B cell (primary cell): Measurements from ENCODE around the gene CDYL. TPM values are rescaled to one million over a fixed set of nuclear protein-coding genes. Genes with fewer than 3 reads are reported as not detected.

ENCODE experiments used
- ATAC-seq: fragments of 200-7000 bp; cut with Tn5 transposase; one replicate; pipeline ENCODE4 v1.10.0; 2021; ENCODE audit warnings: low read depth, mild to moderate bottlenecking, moderate number of reproducible peaks, moderate library complexity
- CTCF ChIA-PET: fragments of 350-600 bp; sonication (Branson Sonifier 250); formaldehyde crosslinking; loops from one replicate; lab custom pipeline; 2021; ENCODE audit warnings: antibody characterized with exemption, inconsistent platforms; lab: Charles Lee
- POLR2A ChIA-PET: fragments of 350-600 bp; sonication (Branson Sonifier 250); formaldehyde crosslinking; loops from one replicate; lab custom pipeline; 2021; ENCODE audit warnings: antibody characterized with exemption; lab: Charles Lee
- DNase-seq: peaks from one replicate; pipeline ENCODE4 v3.0.0; 2013
- H2AFZ ChIP-seq: 2 replicates; pipeline ENCODE4 v1.6.1; 2012; ENCODE audit warnings: mild to moderate bottlenecking, low read depth, low read length; ENCODE audit not compliant: insufficient read depth, poor library complexity, severe bottlenecking
- H3K27ac ChIP-seq, 2 donors: 1 replicate in 1 of 2; 2 replicates in 1 of 2; pipeline ENCODE4 v1.5.1; 2012 to 2013; ENCODE audit warnings: low read length in 2 of 2, mild to moderate bottlenecking in 2 of 2, moderate library complexity in 1 of 2
- H3K27me3 ChIP-seq, 4 experiments: fragments of 200-600 bp in 1 of 4; sonication (generic) in 1 of 4; replicated peaks in 1 of 4; 1 replicate in 2 of 4; 2 replicates in 2 of 4; pipeline versions ENCODE4 v1.6.1 to v1.7.0; 2013 to 2016; ENCODE audit warnings: low read length in 3 of 4, mild to moderate bottlenecking in 2 of 4, mixed read lengths in 1 of 4, moderate library complexity in 1 of 4; ENCODE audit not compliant: insufficient read depth in 4 of 4, control insufficient read depth in 3 of 4; ENCODE audit errors: control extremely low read depth in 1 of 4
- H3K36me3 ChIP-seq, 2 experiments: replicated peaks in 1 of 2; 1 replicate in 1 of 2; 2 replicates in 1 of 2; pipeline versions ENCODE4 v1.6.1 to v1.7.1; 2013; ENCODE audit warnings: low read length in 1 of 2; ENCODE audit not compliant: insufficient read depth in 2 of 2, control insufficient read depth in 1 of 2; ENCODE audit errors: control extremely low read depth in 1 of 2, extremely low read depth in 1 of 2
- H3K4me1 ChIP-seq, 2 donors: fragments of 200-600 bp in 1 of 2; sonication (generic) in 1 of 2; 1 replicate in 1 of 2; 2 replicates in 1 of 2; pipeline versions ENCODE4 v1.5.1 to v1.6.1; 2013 to 2017; ENCODE audit warnings: low read length in 2 of 2; ENCODE audit not compliant: control insufficient read depth in 2 of 2, insufficient read depth in 2 of 2
- H3K4me2 ChIP-seq: replicated peaks from 2 replicates; pipeline ENCODE3; 2012; ENCODE audit warnings: mild to moderate bottlenecking, low read depth, low read length; ENCODE audit not compliant: poor library complexity, severe bottlenecking
- H3K4me3 ChIP-seq, 5 experiments: fragments of 200-600 bp in 1 of 5; sonication (generic) in 1 of 5; 1 replicate in 3 of 5; 2 replicates in 2 of 5; pipeline versions ENCODE4 v1.5.1 to v1.7.0; 2011 to 2016; ENCODE audit warnings: low read length in 4 of 5, mild to moderate bottlenecking in 4 of 5, low read depth in 2 of 5, control low read depth in 1 of 5, moderate library complexity in 1 of 5; ENCODE audit not compliant: insufficient read depth in 1 of 5; ENCODE audit errors: control extremely low read depth in 1 of 5, extremely low read depth in 1 of 5
- H3K79me2 ChIP-seq: fragments of 200-600 bp; sonication (generic); one replicate; pipeline ENCODE4 v1.6.0; 2016; ENCODE audit warnings: low read length; ENCODE audit not compliant: control insufficient read depth, insufficient read depth
- H3K9ac ChIP-seq: fragments of 200-600 bp; sonication (generic); 2 replicates; pipeline ENCODE4 v1.6.1; 2017; ENCODE audit warnings: mild to moderate bottlenecking, low read length, moderate library complexity
- H3K9me3 ChIP-seq, 3 donors: one replicate each; pipeline versions ENCODE4 v1.6.1 to v1.7.1; 2013; ENCODE audit warnings: low read length in 2 of 3; ENCODE audit not compliant: control insufficient read depth in 2 of 3, insufficient read depth in 1 of 3; ENCODE audit errors: control extremely low read depth in 1 of 3
- H4K20me1 ChIP-seq: 2 replicates; pipeline ENCODE4 v1.6.0; 2012; ENCODE audit warnings: mild to moderate bottlenecking, low read length; ENCODE audit not compliant: insufficient read depth, control insufficient read depth, poor library complexity, severe bottlenecking
- H3K27ac Mint-ChIP-seq: one replicate; pipeline ENCODE4 v1.8.0; 2021; ENCODE audit warnings: mixed read lengths
- H3K27me3 Mint-ChIP-seq: one replicate; pipeline ENCODE4 v1.8.0; 2021; ENCODE audit warnings: mixed read lengths
- H3K4me1 Mint-ChIP-seq: one replicate; pipeline ENCODE4 v1.8.0; 2021; ENCODE audit warnings: mixed read lengths
- H3K4me3 Mint-ChIP-seq: one replicate; pipeline ENCODE4 v1.8.0; 2021; ENCODE audit warnings: mixed read lengths
- H3K9me3 Mint-ChIP-seq: one replicate; pipeline ENCODE4 v1.8.0; 2022; ENCODE audit warnings: mixed read lengths; ENCODE audit not compliant: insufficient read depth
- EZH2 ChIP-seq: IDR thresholded peaks from 2 replicates; pipeline ENCODE4 v1.6.1; 2012; ENCODE audit warnings: borderline replicate concordance, low read depth, mild to moderate bottlenecking, moderate library complexity, low read length; ENCODE audit not compliant: insufficient read depth, poor library complexity, severe bottlenecking
- WGBS: methylation state at CpG from one replicate; pipeline ENCODE4 v1.1.5; 2013; ENCODE audit warnings: missing lambda C conversion rate; ENCODE audit not compliant: insufficient coverage; 5-methylcytosine and 5-hydroxymethylcytosine counted together
- intact Hi-C: fragments of 100-400 bp; cut with micrococcal nuclease; formaldehyde crosslinking; loops from one replicate; pipeline ENCODE4 v1.10.0; 2022
- polyA plus RNA-seq: library from polyadenylated mRNA; depleted of rRNA; stranded (reverse); fragments of >200 nt; gene quantifications from 2 replicates; pipeline ENCODE4 v1.2.3, GENCODE V29; 2012
- total RNA-seq, 2 donors: library from RNA; stranded (reverse); fragments of 120-200 nt in 1 of 2; gene quantifications; 1 replicate in 1 of 2; 2 replicates in 1 of 2; pipeline versions ENCODE4 v1.2.3 to v1.2.4, GENCODE V29; 2013 to 2022
- TF ChIP-seq, protein P1 (sequence below): fragments of 200-600 bp; IDR thresholded peaks from one replicate; pipeline ENCODE4 v1.8.0; 2022; ENCODE audit warnings: antibody characterized with exemption, mild to moderate bottlenecking

The CDYL gene
- total and polyA plus RNA-seq, 2 donors (not counting 1 experiment from before 2014, with no cell fraction given), result 15.6 to 63.0 TPM

DNA sequence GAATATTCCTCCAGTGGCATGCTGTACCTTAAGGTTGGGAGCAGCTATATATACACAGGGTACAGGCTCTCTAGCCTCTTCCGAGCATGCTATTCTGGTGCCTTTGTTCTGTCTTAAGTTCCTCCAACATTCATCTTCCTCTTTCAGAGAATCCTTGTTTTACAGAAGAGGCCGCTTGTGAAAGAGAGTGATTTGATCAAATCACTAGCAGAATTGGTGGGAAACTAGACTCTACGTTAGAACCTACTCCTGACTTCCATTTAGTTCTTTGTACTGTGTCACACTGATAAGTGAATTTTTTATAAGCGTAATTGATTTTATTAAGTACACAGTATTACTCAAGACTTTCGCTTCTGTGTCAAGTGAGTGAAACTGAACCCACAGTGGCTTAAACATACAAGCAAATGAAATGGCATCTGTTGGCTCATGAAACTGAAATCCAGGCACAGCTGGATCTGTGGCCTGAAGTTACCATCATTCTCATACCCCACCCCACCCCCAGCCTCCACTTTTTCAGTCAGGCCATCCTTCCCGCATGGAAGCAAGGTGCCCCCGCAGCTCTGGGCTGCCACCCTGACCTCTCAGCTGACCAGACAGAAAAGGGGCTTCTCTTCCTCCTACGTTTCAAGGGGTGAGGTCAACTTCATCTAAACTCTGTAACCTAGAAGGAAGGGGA is 125.3 kb downstream of the CDYL start:
- H3K27me3 Mint-ChIP-seq, result no peaks in the 10 kb centered on the region
- peak overlapping the region; percentile 30 for H3K4me3 Mint-ChIP-seq
- peak overlapping the region; percentile 17 for H3K4me2 ChIP-seq
- TF ChIP-seq, protein P1, sequence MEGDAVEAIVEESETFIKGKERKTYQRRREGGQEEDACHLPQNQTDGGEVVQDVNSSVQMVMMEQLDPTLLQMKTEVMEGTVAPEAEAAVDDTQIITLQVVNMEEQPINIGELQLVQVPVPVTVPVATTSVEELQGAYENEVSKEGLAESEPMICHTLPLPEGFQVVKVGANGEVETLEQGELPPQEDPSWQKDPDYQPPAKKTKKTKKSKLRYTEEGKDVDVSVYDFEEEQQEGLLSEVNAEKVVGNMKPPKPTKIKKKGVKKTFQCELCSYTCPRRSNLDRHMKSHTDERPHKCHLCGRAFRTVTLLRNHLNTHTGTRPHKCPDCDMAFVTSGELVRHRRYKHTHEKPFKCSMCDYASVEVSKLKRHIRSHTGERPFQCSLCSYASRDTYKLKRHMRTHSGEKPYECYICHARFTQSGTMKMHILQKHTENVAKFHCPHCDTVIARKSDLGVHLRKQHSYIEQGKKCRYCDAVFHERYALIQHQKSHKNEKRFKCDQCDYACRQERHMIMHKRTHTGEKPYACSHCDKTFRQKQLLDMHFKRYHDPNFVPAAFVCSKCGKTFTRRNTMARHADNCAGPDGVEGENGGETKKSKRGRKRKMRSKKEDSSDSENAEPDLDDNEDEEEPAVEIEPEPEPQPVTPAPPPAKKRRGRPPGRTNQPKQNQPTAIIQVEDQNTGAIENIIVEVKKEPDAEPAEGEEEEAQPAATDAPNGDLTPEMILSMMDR, result no peak
- TF ChIP-seq EZH2, result no peak
- no peak overlapping the region for H2AFZ ChIP-seq
- H3K27ac Mint-ChIP-seq, result peak overlapping the region; percentile 70
- H3K4me1 ChIP-seq, result peaks cover 21 to 25% of the 10 kb centered on the region in 2 donors
- DNase-seq, result no peak
- CTCF ChIA-PET, result interaction anchor here (0.6 to 1.2 kb wide), 2 partner anchors 49 to 120 kb away, joined by 3 to 4 read pairs; no protein-coding TSS in a partner anchor
- H3K4me3 ChIP-seq, result no peak overlapping the region
- peaks cover 30% of the 10 kb centered on the region for H3K4me1 Mint-ChIP-seq
- no peak overlapping the region for H3K9ac ChIP-seq
- H3K27me3 ChIP-seq, result no peaks in the 10 kb centered on the region
- H3K9me3 Mint-ChIP-seq, result no peaks in the 10 kb centered on the region
- H3K9me3 ChIP-seq, result peaks cover 0 to 11% (median 5%) of the 10 kb centered on the region in 3 donors
- H3K36me3 ChIP-seq, result peaks cover 0 to 18% of the 10 kb centered on the region in 2 experiments
- WGBS, result 73% methylated on average over 2 of the region's 8 CpGs
- no peak for ATAC-seq
- intact Hi-C loops, result no loop called here
- H3K27ac ChIP-seq, result peak overlapping the region in 1 of 2 donors; percentile 5
- peaks cover 49% of the 10 kb centered on the region for H3K79me2 ChIP-seq
- peaks cover 4% of the 10 kb centered on the region for H4K20me1 ChIP-seq
- POLR2A ChIA-PET, result no interaction called here

DNA sequence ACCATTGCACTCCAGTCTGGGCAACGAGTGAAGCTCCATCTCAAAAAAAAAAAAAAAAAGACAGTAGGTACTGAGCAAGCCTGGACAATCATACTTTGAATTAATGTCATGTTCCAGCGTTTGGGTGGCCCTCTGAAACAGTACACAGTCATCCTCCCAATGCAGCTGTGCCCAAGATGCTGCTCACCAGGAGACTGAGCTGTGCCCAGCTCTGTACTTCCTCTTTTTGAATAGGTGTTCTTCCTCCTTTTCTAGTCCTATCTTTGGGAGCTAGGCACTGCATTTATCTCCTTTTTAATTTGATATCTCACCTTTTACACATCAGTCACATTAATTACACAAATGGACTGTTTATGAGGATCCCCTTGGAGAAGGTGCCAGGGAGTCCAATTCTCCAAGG is 126.2 kb downstream of the CDYL start:
- peaks cover 29 to 34% of the 10 kb centered on the region in 2 donors for H3K4me1 ChIP-seq
- H3K4me1 Mint-ChIP-seq, result peaks cover 37% of the 10 kb centered on the region
- H3K4me2 ChIP-seq, result no peak overlapping the region
- H3K4me3 ChIP-seq, result no peak overlapping the region
- no peaks in the 10 kb centered on the region for H3K9me3 Mint-ChIP-seq
- peaks cover 9% of the 10 kb centered on the region for H4K20me1 ChIP-seq
- H3K27me3 ChIP-seq, result no peaks in the 10 kb centered on the region
- no peak overlapping the region for H3K27ac ChIP-seq
- H3K9me3 ChIP-seq, result peaks cover 0 to 11% (median 5%) of the 10 kb centered on the region in 3 donors
- DNase-seq (peak; percentile 58), ATAC-seq (peak; percentile 80)
- peak overlapping the region; percentile 44 for H3K27ac Mint-ChIP-seq
- no peak overlapping the region for H3K4me3 Mint-ChIP-seq
- H2AFZ ChIP-seq, result no peak overlapping the region
- H3K79me2 ChIP-seq, result peaks cover 50% of the 10 kb centered on the region
- H3K9ac ChIP-seq, result no peak overlapping the region
- H3K27me3 Mint-ChIP-seq, result no peaks in the 10 kb centered on the region
- POLR2A ChIA-PET, result no interaction called here
- intact Hi-C loops, result no loop called here
- CTCF ChIA-PET, result interaction anchor here (0.8 to 1.2 kb wide), 2 partner anchors 8 to 121 kb away, joined by 3 read pairs; no protein-coding TSS in a partner anchor
- TF ChIP-seq, protein P1, result no peak
- WGBS, result 50% methylated on average over 2 of the region's 2 CpGs
- H3K36me3 ChIP-seq, result peaks cover 0 to 13% of the 10 kb centered on the region in 2 experiments
